Lung (tissue), 12 donors: Measurements from ENCODE around the gene NDFIP2. TPM values are rescaled to one million over a fixed set of nuclear protein-coding genes. Genes with fewer than 3 reads are reported as not detected.

ENCODE experiments used
- ATAC-seq: fragments of 200-7000 bp; cut with Tn5 transposase; one replicate; pipeline ENCODE4 v1.9.1; 2020; ENCODE audit warnings: moderate number of reproducible peaks; ENCODE audit not compliant: insufficient read depth, low FRiP score
- DNase-seq, 3 donors: peaks; one replicate each; pipeline ENCODE4 v3.0.0-alpha.2; 2013 to 2017
- H3K27ac ChIP-seq, 2 donors: one replicate each; pipeline ENCODE4 v1.5.1; 2013; ENCODE audit warnings: mild to moderate bottlenecking in 2 of 2, moderate library complexity in 2 of 2, control low read depth in 1 of 2, inconsistent platforms in 1 of 2, low read depth in 1 of 2, low read length in 1 of 2
- H3K27me3 ChIP-seq, 3 donors: one replicate each; pipeline ENCODE4 v1.5.1; 2013; ENCODE audit warnings: low read length in 2 of 3; ENCODE audit not compliant: control insufficient read depth in 3 of 3, insufficient read depth in 3 of 3
- H3K36me3 ChIP-seq, 4 donors: one replicate each; pipeline ENCODE4 v1.5.1; 2013; ENCODE audit warnings: low read length in 4 of 4, mild to moderate bottlenecking in 1 of 4, moderate library complexity in 1 of 4; ENCODE audit not compliant: control insufficient read depth in 4 of 4, insufficient read depth in 4 of 4
- H3K4me1 ChIP-seq, 5 donors: one replicate each; pipeline ENCODE4 v1.5.1; 2013; ENCODE audit warnings: low read length in 5 of 5, mild to moderate bottlenecking in 2 of 5, moderate library complexity in 1 of 5; ENCODE audit not compliant: control insufficient read depth in 5 of 5, insufficient read depth in 5 of 5
- H3K4me3 ChIP-seq: one replicate; pipeline ENCODE4 v1.5.1; 2013; ENCODE audit warnings: mild to moderate bottlenecking, control low read depth, moderate library complexity
- H3K9ac ChIP-seq, 2 donors: one replicate each; pipeline ENCODE4 v1.5.1; 2013; ENCODE audit warnings: low read length in 2 of 2, control low read depth in 1 of 2; ENCODE audit not compliant: insufficient read depth in 1 of 2
- H3K9me3 ChIP-seq, 4 donors: one replicate each; pipeline ENCODE4 v1.5.1; 2013; ENCODE audit warnings: low read length in 3 of 4, mild to moderate bottlenecking in 1 of 4, moderate library complexity in 1 of 4; ENCODE audit not compliant: control insufficient read depth in 4 of 4, insufficient read depth in 3 of 4
- CTCF ChIP-seq: IDR thresholded peaks from 2 replicates; pipeline ENCODE4 v1.5.1; 2012; ENCODE audit warnings: mild to moderate bottlenecking; ENCODE audit errors: control extremely low read depth, extremely low read depth
- WGBS, 2 donors: extraction: QIAGEN DNeasy Blood & Tissue Kit; methylation state at CpG; one replicate each; pipeline ENCODE4 v1.1.7; 2013; 5-methylcytosine and 5-hydroxymethylcytosine counted together
- polyA plus RNA-seq, 2 donors: library from polyadenylated mRNA; stranded (reverse); fragments of 200-250 nt; gene quantifications; one replicate each; pipeline ENCODE4 v1.2.1, GENCODE V29; 2013
- total RNA-seq, 2 donors: library from RNA; depleted of rRNA in 1 of 2; stranded (reverse); fragments of >200 nt in 1 of 2; gene quantifications; one replicate each; pipeline ENCODE4 v1.2.1, GENCODE V29; 2014 to 2021
- donor health status: control.
- donor health status: control.
- donor health status: Bipolar disorder and iron deficiency.
- donor health status: healthy.
- donor health status: DM: yes; HTN: yes; CAD: no.

NDFIP2 gene
- total and polyA plus RNA-seq, 4 donors, result 14.0 to 38.4 (median 23.2) TPM

DNA sequence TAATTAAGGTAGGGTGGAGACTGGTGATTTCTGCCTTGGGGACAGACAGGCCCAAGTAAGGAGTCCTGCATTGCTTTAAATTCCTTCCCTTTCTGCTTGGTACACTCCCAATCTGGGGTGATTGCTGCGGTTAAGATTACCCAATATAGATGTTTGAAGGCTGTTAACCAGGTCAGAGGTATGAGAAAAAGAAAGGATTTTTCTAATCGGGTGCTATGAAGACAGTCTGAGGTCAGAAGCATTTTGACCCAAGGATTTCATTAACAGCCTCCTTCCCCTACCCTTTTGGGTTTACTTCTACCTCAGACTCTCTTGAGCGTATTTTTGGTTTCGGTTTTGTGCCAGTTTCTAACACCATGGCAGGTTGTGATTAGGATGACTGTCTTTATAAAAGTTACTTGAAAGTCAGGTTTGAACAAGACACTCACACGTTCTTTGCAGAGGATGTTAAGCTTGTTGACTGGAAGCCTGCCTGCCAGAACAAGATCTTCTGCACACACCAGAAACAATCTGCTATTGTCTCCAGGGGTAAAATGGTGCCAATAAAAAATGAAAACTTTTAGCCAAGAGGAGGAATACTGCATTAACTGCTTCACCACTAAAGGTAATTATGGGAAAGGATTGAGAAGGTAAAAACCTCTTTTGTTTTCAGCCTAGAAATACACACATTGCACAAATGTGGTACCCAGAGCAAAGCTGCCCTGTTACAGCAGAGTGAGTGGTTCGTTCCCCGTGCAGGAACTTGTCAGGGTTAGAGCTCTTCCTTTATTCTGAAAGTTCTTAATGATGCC is 108.8 kb downstream of the NDFIP2 start:
- Histone ChIP-seq H3K4me1 (no peaks in the 10 kb centered on the region), H3K36me3 (no peaks in the 10 kb centered on the region), H3K9ac (no peak overlapping the region), H3K4me3 (no peak overlapping the region), H3K27me3 (no peaks in the 10 kb centered on the region), H3K27ac (no peak overlapping the region), H3K9me3 (peaks cover 0 to 2% (median under 1%) of the 10 kb centered on the region in 4 donors)
- WGBS, 2 donors, result 66 to 81% methylated on average over 7 of the region's 7 CpGs
- ATAC-seq (no peak), DNase-seq (peak in 1 of 3 donors; percentile 27)
- no peak for TF ChIP-seq CTCF

DNA sequence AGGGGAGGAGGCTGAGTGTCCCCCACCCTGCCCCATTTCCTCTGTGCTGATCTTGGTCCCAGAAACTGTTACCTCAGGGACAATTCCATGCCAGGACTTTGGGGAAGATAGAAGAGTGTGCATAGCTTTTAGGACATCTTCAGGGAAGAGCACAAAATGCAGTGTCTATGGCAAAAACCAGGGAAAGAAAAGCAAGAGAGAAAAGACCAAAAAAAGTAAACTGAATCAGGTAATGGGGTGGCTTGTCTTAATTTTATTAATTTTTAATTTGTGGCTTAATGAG is 109.4 kb downstream of the NDFIP2 start:
- no peak overlapping the region for H3K27ac ChIP-seq
- DNase-seq, result no peak
- no peak for TF ChIP-seq CTCF
- no peaks in the 10 kb centered on the region for H3K4me1 ChIP-seq
- no peak for ATAC-seq
- H3K9ac ChIP-seq, result no peak overlapping the region
- no peaks in the 10 kb centered on the region for H3K9me3 ChIP-seq
- no peaks in the 10 kb centered on the region for H3K36me3 ChIP-seq
- H3K27me3 ChIP-seq, result no peaks in the 10 kb centered on the region
- H3K4me3 ChIP-seq, result no peak overlapping the region

DNA sequence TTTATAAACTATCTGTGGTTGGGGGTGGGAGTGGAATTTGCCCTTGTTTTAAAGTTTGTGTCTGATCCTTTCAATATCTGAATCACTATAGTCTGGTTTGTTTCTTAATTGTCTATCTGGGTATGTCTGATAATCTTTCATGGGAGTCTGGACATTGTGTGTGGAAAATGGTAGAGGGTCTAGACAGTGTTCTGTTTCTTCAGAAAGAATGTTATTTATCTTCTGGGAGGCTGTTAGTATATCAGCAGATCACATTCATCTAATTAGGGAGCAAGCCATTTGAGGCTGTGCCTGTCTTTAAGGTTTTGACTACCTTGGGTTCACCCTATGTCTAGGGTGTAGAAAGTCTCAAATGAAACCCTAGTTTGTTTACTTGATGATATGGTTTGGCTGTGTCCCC is 110.5 kb downstream of the NDFIP2 start:
- Histone ChIP-seq H3K4me3 (no peak overlapping the region), H3K9ac (no peak overlapping the region), H3K27me3 (no peaks in the 10 kb centered on the region), H3K27ac (no peak overlapping the region), H3K4me1 (no peaks in the 10 kb centered on the region), H3K9me3 (no peaks in the 10 kb centered on the region), H3K36me3 (no peaks in the 10 kb centered on the region)
- TF ChIP-seq CTCF, result no peak
- ATAC-seq, result no peak
- DNase-seq, result no peak

GRCh38 chr13:79593121-79593520 is 112.2 kb downstream of the NDFIP2 start:
- H3K9ac ChIP-seq, result no peak overlapping the region
- no peak overlapping the region for H3K27ac ChIP-seq
- H3K9me3 ChIP-seq, result no peaks in the 10 kb centered on the region
- H3K4me1 ChIP-seq, result no peaks in the 10 kb centered on the region
- H3K36me3 ChIP-seq, result no peaks in the 10 kb centered on the region
- no peak overlapping the region for H3K4me3 ChIP-seq
- ATAC-seq, result no peak
- WGBS, 2 donors, result 87 to 90% methylated on average over 2 of the region's 2 CpGs
- DNase-seq, result no peak
- no peak for TF ChIP-seq CTCF
- H3K27me3 ChIP-seq, result no peaks in the 10 kb centered on the region
